Measurements from ENCODE around the gene SRPK1. TPM values are rescaled to one million over a fixed set of nuclear protein-coding genes. Genes with fewer than 3 reads are reported as not detected.

The SRPK1 gene
- total and polyA plus RNA-seq, 2 of the 8 experiments (the other 6 are each of a cell fraction or from before 2014, with no cell fraction given), result 25.7 to 116 TPM

GRCh38 chr6:35897036-35897435, 23.9 kb downstream of the SRPK1 start:
- Histone ChIP-seq H4K20me1 (replicated peaks in 1 of 2; ENCODE audit: control insufficient read depth in 1 of 2, insufficient read depth in 2 of 2, low read length in 2 of 2) (peaks cover 7 to 13% of the 10 kb centered on the region in 2 experiments), H4K8ac (ENCODE audit: extremely low read depth, insufficient read depth, low read length) (no peak overlapping the region), H3K4me2 (ENCODE audit: insufficient read depth in 1 of 2, low read depth in 2 of 2, low read length in 2 of 2) (no peak overlapping the region), H3K27ac (ENCODE audit: low read depth, low read length) (no peak overlapping the region), H2BK12ac (ENCODE audit: low read depth, low read length) (no peak overlapping the region), H2BK120ac (replicated peaks; ENCODE audit: low read depth, low read length) (no peak overlapping the region), H2BK15ac (ENCODE audit: low read length) (no peak overlapping the region), H3K27me3 (replicated peaks in 1 of 4; ENCODE audit: control insufficient read depth in 3 of 4, extremely low read depth in 1 of 4, insufficient read depth in 3 of 4, low read length in 3 of 4) (no peaks in the 10 kb centered on the region), H3K4ac (replicated peaks; ENCODE audit: insufficient read length, low read depth, low read length) (no peak overlapping the region), H3K79me1 (ENCODE audit: low read depth, low read length) (peaks cover 4% of the 10 kb centered on the region), H3K18ac (ENCODE audit: extremely low read depth, low read length) (no peak overlapping the region), H3K79me2 (ENCODE audit: control insufficient read depth in 1 of 2, insufficient read depth in 2 of 2, low read length in 2 of 2) (peaks cover 3 to 97% of the 10 kb centered on the region in 2 experiments; a peak in 2 of 4 replicates), H2AFZ (ENCODE audit: low read length) (no peak overlapping the region), H3K9me3 (ENCODE audit: insufficient read depth in 2 of 2, low read depth in 1 of 2, low read length in 1 of 2) (no peaks in the 10 kb centered on the region), H3K23ac (ENCODE audit: insufficient read length) (no peak overlapping the region), H3K23me2 (ENCODE audit: low read depth, low read length) (no peaks in the 10 kb centered on the region; the same call in 1 of the 2 replicates), H4K91ac (replicated peaks; ENCODE audit: insufficient read length, low read length) (no peak overlapping the region), H3K4me1 (replicated peaks in 1 of 4; ENCODE audit: control insufficient read depth in 3 of 4, insufficient read depth in 4 of 4, low read length in 3 of 4) (peaks cover 0 to 6% (median 3%) of the 10 kb centered on the region in 4 experiments; a peak in 2 of 7 replicates), H2AK5ac (ENCODE audit: low read depth, low read length) (no peak overlapping the region), H2BK20ac (ENCODE audit: low read length) (no peak overlapping the region), H3K9ac (replicated peaks in 1 of 4; ENCODE audit: extremely low read depth in 1 of 4, low read depth in 3 of 4, low read length in 3 of 4) (no peak overlapping the region), H3K4me3 (ENCODE audit: extremely low read depth in 1 of 4, insufficient read depth in 2 of 4, low read depth in 3 of 4, low read length in 4 of 4) (no peak overlapping the region), H3K36me3 (ENCODE audit: control insufficient read depth in 2 of 4, insufficient read depth in 4 of 4, low read length in 3 of 4) (no peaks in the 10 kb centered on the region; a peak in 1 of 8 replicates), H3K56ac (replicated peaks; ENCODE audit: insufficient read length, low read depth, low read length) (no peak overlapping the region), H4K5ac (ENCODE audit: insufficient read length, low read depth, low read length) (no peak overlapping the region), H2BK5ac (ENCODE audit: low read depth, low read length) (no peak overlapping the region), H3K14ac (ENCODE audit: insufficient read length) (no peak overlapping the region)
- 92% methylated on average over 3 of the region's 3 CpGs; no CpG with 5 or more reads in 1 of the 2 experiments for WGBS, 2 experiments (ENCODE audit: extremely low coverage in 1 of 2, insufficient coverage in 1 of 2, insufficient read length in 1 of 2, insufficient replicate concordance in 2 of 2, low coverage in 1 of 2, low lambda C conversion rate in 2 of 2, missing lambda C conversion rate in 1 of 2)
- no peak for FAIRE-seq
- ChIA-PET POLR2A (ENCODE audit: partially characterized antibody) (interaction anchor here (0.6 kb wide), 1 partner anchor 54 kb away, joined by 3 read pairs; no protein-coding TSS in a partner anchor), CTCF (ENCODE audit: partially characterized antibody) (interaction anchor here (1.4 kb wide), 1 partner anchor 20 kb away, joined by 5 read pairs; no protein-coding TSS in a partner anchor)
- TF ChIP-seq POLR2AphosphoS5 (IDR thresholded peaks at IDR 0.05; ENCODE audit: low read depth, low read length) (no peak), JUN (IDR thresholded peaks at IDR 0.05; ENCODE audit: low read depth, low read length) (no peak), TAF7 (optimal IDR thresholded peaks at IDR 0.05; ENCODE audit: borderline replicate concordance, low read depth, low read length) (no peak), HDAC2 (IDR thresholded peaks at IDR 0.05; ENCODE audit: borderline replicate concordance in 1 of 2, low read depth in 2 of 2, low read length in 2 of 2) (no peak), CBX5 (IDR thresholded peaks at IDR 0.05; ENCODE audit: low read depth, low read length) (no peak), POLR2A (IDR thresholded peaks at IDR 0.05; ENCODE audit: control extremely low read depth in 1 of 2, low read depth in 2 of 2, low read length in 2 of 2) (no peak), SP2 (IDR thresholded peaks at IDR 0.05; ENCODE audit: low read length) (no peak), GTF2F1 (IDR thresholded peaks at IDR 0.05; ENCODE audit: borderline replicate concordance, low read depth, low read length) (no peak), EGR1 (IDR thresholded peaks at IDR 0.05; ENCODE audit: borderline replicate concordance, low read depth, low read length) (no peak), RBBP5 (IDR thresholded peaks at IDR 0.05; ENCODE audit: borderline replicate concordance, low read depth, low read length) (no peak), BRCA1 (IDR thresholded peaks at IDR 0.05; ENCODE audit: low read depth, low read length) (no peak), RXRA (IDR thresholded peaks at IDR 0.05; ENCODE audit: insufficient read depth, low read depth, low read length) (no peak), TAF1 (IDR thresholded peaks at IDR 0.05; ENCODE audit: low read depth, low read length) (no peak)
- no peak for DNase-seq (ENCODE audit: low read depth in 1 of 2, low spot score in 2 of 2)
